Kidney (tissue), 14 donors: ENCODE results near the gene FRRS1. TPM values are rescaled to one million over a fixed set of nuclear protein-coding genes. Genes with fewer than 3 reads are reported as not detected.

Experiments used
- DNase-seq, 5 donors: peaks; one replicate each; pipeline ENCODE4 v3.0.0-alpha.2; 2013 to 2020
- FAIRE-seq: peaks from 2 replicates; lab custom pipeline; 2012; peaks lifted over from hg19 to GRCh38; lab: Jason Lieb, UNC
- H3K27ac ChIP-seq, 2 donors: one replicate each; pipeline ENCODE4 v1.7.0; 2013; ENCODE audit warnings: low read depth in 2 of 2, low read length in 2 of 2, inconsistent platforms in 1 of 2
- H3K27me3 ChIP-seq: one replicate; pipeline ENCODE4 v1.7.1; 2013; ENCODE audit warnings: low read length, inconsistent platforms; ENCODE audit not compliant: control insufficient read depth, insufficient read depth
- H3K36me3 ChIP-seq, 3 donors: one replicate each; pipeline versions ENCODE4 v1.7.0 to v1.7.1; 2013; ENCODE audit warnings: low read length in 3 of 3, control low read depth in 1 of 3, inconsistent platforms in 1 of 3; ENCODE audit not compliant: insufficient read depth in 3 of 3, control insufficient read depth in 2 of 3
- H3K4me1 ChIP-seq, 3 donors: one replicate each; pipeline versions ENCODE4 v1.7.0 to v1.7.1; 2013; ENCODE audit warnings: low read length in 3 of 3, inconsistent platforms in 1 of 3, low read depth in 1 of 3; ENCODE audit not compliant: control insufficient read depth in 2 of 3, insufficient read depth in 2 of 3
- H3K4me3 ChIP-seq, 3 donors: one replicate each; pipeline versions ENCODE4 v1.7.0 to v1.8.1; 2013; ENCODE audit warnings: low read length in 3 of 3, control low read depth in 1 of 3, inconsistent platforms in 1 of 3
- H3K9ac ChIP-seq, 3 donors: one replicate each; pipeline versions ENCODE4 v1.7.0 to v1.7.1; 2013; ENCODE audit warnings: low read length in 3 of 3, control low read depth in 1 of 3, inconsistent platforms in 1 of 3
- H3K9me3 ChIP-seq, 3 donors: one replicate each; pipeline versions ENCODE4 v1.7.0 to v1.7.1; 2013; ENCODE audit warnings: low read length in 3 of 3, control low read depth in 1 of 3, inconsistent platforms in 1 of 3; ENCODE audit not compliant: control insufficient read depth in 2 of 3, insufficient read depth in 1 of 3
- intact Hi-C: fragments of 100-400 bp; cut with DNase I; formaldehyde crosslinking; loops from one replicate; pipeline ENCODE4 v1.11.1; 2022
- polyA plus RNA-seq: library from polyadenylated mRNA; stranded (reverse); fragments of 350-450 nt; fragmentation: Illumina TruSeq; extraction: RNeasy Lipid Tissue Mini Kit (QIAGEN cat#74804); gene quantifications from one replicate; pipeline ENCODE4 v1.2.3, GENCODE V29; 2014; ENCODE audit warnings: low read depth, low replicate concordance; ENCODE audit not compliant: insufficient read depth
- total RNA-seq: library from RNA; stranded (reverse); fragmentation: NEBNext Ultra II Directional; extraction: Animal tissue kit (Norgen Biotek cat#: 25700); gene quantifications from one replicate; pipeline ENCODE4 v1.2.1, GENCODE V29; 2021
- TF ChIP-seq, protein P1 (sequence below): IDR thresholded peaks from 3 replicates; pipeline ENCODE4 v1.5.1; 2012; ENCODE audit warnings: mild to moderate bottlenecking, moderate library complexity, borderline replicate concordance; ENCODE audit not compliant: insufficient read depth; ENCODE audit errors: extremely low read depth
- donor health status: control.
- donor health status: control.
- donor health status: control.
- donor health status: control.
- donor health status: control.
- donor health status: DM: yes; HTN: yes; CAD: no.
- donor health status: Normal renal cell carcinoma (clear cell type).

The FRRS1 gene
- total and polyA plus RNA-seq, 2 donors from 2014 or later: 1.0 to 7.4 TPM

DNA sequence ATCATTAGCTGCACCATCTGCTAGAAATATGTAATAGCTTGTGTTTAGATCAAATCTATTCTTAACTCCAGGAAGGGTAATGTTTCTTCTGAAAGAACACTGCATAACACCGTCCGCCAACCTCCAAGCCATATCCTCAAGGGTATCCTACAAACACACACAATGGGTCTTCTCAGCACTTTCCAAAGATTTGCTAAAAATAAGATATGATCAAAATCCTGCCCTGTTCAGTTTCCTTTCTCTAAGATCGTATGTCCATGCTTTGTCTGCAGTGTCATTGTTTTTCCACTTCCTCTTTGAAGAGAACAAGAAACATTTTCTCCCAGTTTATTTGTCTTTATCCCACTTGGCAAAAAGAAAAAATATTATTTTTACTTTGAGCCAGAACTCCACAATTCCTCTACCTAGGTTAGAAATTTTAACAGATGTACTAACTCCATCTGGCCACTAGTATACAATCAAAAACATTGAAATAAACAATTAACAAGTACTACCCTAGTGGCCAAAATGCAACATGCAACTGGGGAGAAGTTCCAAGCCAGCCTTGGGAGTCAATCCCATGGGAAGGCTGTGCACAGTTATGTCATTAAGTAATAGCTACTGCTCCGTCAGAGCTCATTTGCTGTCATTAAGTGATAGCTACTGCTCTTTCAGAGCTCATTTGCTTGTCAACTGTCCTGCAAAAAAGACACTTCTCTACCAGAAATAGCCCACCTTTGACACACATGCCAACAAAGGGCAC lies 37.8 kb downstream of the FRRS1 start:
- TF ChIP-seq, protein P1, sequence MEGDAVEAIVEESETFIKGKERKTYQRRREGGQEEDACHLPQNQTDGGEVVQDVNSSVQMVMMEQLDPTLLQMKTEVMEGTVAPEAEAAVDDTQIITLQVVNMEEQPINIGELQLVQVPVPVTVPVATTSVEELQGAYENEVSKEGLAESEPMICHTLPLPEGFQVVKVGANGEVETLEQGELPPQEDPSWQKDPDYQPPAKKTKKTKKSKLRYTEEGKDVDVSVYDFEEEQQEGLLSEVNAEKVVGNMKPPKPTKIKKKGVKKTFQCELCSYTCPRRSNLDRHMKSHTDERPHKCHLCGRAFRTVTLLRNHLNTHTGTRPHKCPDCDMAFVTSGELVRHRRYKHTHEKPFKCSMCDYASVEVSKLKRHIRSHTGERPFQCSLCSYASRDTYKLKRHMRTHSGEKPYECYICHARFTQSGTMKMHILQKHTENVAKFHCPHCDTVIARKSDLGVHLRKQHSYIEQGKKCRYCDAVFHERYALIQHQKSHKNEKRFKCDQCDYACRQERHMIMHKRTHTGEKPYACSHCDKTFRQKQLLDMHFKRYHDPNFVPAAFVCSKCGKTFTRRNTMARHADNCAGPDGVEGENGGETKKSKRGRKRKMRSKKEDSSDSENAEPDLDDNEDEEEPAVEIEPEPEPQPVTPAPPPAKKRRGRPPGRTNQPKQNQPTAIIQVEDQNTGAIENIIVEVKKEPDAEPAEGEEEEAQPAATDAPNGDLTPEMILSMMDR: peak; percentile 9
- H3K9ac ChIP-seq: no peak overlapping the region
- H3K4me3 ChIP-seq: peak overlapping the region in 1 of 3 donors; percentile 32
- H3K36me3 ChIP-seq: no peaks in the 10 kb centered on the region
- DNase-seq (no peak), FAIRE-seq (no peak)
- H3K9me3 ChIP-seq: no peaks in the 10 kb centered on the region
- intact Hi-C loops: no loop called here
- H3K27ac ChIP-seq: peak overlapping the region; percentile 29 to 67
- no peaks in the 10 kb centered on the region for H3K27me3 ChIP-seq
- no peaks in the 10 kb centered on the region for H3K4me1 ChIP-seq

DNA sequence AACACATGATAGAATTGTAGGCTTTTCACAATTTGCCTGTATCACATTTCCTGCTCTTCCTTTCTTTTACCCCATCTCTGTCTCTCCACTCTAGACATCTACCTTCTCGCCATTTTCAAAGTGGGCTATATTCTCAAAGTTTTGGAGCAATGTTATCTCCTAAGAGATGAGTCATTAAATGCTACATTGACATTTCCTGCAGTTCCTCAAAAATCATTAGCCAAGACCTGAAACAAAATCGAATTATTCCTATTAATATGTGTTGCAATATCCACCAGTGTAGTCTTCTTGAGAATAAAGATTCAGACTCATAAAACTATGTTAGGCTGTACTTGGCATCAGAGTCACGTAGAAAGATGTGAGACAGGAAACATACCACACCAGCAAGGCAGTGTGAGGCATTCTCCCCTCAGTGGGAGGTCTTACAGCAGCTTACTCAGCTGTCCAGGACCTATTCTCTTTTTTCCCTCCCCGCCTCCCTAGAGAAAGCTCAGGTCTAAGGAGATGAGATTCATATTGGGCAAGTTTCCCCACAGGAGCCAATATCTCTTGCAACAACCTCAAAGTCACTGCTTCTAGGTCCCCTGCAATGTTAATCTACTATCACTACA lies 38.8 kb downstream of the FRRS1 start:
- Histone ChIP-seq H3K36me3 (no peaks in the 10 kb centered on the region), H3K27me3 (no peaks in the 10 kb centered on the region), H3K9me3 (no peaks in the 10 kb centered on the region), H3K27ac (peak overlapping the region in 1 of 2 donors; percentile 67), H3K4me1 (no peaks in the 10 kb centered on the region), H3K9ac (no peak overlapping the region), H3K4me3 (peak overlapping the region in 2 of 3 donors; percentile 14 to 32)
- intact Hi-C loops: no loop called here
- no peak for DNase-seq
- TF ChIP-seq, protein P1: no peak
- no peak for FAIRE-seq

DNA sequence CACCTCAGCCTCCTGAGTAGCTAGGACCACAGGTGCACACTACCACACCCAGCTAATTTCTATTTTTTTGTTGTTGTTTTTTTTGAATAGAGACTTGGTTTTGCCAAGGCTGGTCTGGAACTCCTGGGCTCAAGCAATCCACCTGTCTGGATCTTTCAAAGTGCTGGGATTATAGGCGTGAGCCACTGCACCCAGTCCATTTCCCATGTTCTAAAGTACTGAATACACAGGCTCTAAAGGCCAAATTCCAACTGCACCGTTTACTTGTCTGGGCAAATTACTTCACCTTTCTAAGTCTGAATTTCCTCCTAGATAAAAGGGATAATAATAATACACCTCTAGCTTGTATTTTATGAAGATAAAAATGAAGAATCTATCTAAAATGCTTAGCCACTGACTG lies 39.6 kb downstream of the FRRS1 start:
- Histone ChIP-seq H3K9me3 (no peaks in the 10 kb centered on the region), H3K27me3 (no peaks in the 10 kb centered on the region), H3K9ac (no peak overlapping the region), H3K27ac (no peak overlapping the region), H3K36me3 (no peaks in the 10 kb centered on the region), H3K4me1 (no peaks in the 10 kb centered on the region), H3K4me3 (no peak overlapping the region)
- FAIRE-seq (no peak), DNase-seq (no peak)
- TF ChIP-seq, protein P1: no peak
- intact Hi-C loops: no loop called here
